Stimulated activated CD8-positive, alpha-beta memory T cell treated with anti-CD3 and anti-CD28 coated beads, Interleukin-12 subunit alpha, Interleukin-12 subunit beta, amount 100 ng/mL, for 4 hours (primary cell): ENCODE results near the gene LUZP1.

Experiments
- DNase-seq: peaks from one replicate; pipeline ENCODE4 v3.0.0-alpha.2; 2020; ENCODE audit warnings: low read depth

Gene LUZP1

DNA sequence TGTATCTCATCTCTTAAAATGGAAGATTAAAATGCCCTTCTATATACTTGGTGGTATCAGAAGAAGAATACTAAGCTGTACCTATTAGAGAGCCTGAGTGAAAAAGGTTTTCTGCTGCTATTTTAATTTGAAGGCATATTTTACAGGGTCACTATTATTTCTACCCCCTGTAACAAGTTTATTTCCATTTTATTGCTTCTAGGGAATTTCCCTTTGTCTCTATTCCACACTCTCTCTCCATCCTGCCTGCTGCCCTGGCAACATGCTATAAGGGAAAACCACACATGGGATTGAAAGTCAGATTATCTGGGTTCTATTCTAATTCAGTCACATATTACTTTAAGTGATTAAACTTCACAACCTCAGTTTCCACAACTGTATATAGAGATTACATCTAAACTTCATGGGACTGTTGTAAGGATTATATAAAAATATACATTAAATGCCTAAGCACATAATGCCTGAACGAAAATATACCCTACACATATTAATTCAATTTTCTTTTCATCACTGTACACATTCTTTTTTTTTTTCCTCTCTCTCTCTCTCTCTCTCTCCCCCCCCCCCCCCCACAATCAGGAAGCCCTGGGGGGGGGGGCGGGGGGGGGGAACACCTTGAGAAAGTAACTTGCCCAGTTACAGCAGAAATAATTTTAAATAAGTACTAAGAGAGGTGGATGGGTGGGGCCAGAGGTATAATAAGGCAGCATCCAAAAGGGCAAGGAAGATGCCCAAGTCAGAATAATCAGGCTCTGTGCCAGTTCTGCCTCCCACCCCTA, 51.5 kb downstream of the LUZP1 start:
- no peak for DNase-seq

DNA sequence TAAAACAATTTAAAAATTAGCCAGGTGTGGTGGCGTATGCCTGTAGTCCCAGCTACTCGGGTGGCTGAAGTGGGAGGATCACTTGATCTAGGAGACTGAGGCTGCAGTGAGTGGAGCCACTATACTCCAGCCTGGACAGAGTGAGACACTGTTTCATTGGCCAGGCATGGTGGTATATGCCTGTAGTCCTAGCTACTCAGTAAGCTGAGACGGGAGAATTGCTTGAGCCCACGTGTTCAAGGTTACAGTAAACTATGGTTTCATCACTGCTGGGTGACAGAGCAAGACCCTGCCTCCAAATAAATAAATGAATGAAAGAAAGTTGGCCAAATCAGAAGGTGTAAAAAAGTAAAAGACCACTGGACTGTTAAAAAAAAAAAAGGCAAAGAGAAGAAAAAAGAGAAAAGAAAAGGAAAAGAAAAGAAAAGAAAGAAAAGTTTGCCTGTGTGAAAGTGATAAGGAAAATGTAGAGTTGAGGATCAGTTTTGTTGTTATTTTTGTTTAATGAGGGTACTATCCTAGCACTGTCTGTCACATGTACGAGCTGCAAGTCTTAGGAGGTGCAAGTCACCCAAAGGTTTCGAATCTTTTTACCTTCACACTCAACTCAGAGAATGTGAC, 52.3 kb downstream of the LUZP1 start:
- DNase-seq = no peak

DNA sequence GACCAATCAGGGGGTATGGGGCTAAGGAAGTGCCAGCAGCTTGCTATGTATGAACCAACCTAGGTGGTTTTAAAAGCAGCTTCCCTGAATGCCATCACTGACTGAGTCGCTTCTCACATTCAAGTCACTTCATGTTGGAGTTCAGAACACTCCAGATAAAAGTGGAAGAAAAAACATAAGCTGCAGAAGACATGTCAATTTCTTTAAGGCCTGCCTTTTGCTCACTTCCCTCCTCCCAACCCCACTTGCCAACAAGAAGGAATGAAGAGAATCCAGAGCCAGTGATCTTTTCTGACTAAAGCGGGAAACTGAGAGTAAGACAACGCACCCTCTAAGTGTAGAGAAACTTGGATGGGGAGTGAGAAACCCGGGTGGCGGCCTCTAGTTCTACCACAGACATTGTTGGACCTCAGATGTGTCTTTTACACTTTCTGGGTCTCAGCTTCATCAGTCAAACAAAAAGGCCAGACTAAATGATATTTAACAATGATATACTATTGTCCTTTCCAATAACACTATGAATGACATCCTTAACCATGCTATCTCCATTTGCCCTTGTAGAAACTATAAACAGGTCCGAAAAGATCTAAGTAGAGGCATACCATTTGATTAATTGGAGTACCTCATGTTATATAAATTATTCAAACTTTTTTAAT, 54.1 kb downstream of the LUZP1 start:
- DNase-seq = no peak

DNA sequence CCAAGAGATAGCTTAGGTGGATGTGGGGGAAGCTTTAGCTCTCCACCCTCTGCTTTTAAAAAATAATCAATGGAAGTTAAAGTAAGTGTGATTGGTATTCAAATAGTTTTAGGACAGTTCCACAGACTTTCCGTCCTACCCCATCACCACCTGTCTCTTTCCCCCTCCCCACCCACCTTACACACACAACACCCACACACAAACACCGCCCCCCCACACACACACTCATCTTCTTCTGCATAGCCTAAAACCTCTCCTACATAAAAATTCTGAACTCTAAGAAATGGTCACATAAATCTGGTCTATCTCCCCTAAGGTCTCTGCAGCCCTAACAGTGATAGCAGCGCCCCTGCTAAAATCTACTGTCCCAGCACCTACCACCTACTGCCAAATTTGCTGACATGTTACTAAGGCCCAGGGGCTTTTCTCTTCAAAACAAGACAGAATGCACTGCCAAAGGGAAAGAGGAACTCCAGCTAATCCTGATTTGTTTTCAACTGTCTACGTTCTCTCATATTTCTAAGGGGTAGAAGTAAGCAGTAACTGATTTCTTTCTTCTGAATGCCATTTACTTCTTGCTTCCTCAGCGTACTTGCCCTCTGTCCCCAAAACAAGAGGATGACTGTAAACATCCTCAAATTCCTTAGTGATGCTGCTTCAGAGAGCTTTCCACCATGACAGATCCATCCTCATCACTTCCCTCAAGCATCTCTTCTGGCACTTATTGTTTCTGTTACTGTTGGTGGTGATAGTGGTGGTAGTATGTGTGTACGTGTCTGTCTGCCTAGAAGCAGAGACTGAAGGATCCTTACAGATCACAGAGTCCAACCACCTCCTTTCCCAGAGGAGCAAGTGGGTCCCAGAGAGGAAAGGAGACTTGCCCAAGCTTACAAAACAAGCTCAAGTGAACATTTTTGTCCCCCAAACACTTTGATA, 56.8 kb downstream of the LUZP1 start:
- DNase-seq = no peak

DNA sequence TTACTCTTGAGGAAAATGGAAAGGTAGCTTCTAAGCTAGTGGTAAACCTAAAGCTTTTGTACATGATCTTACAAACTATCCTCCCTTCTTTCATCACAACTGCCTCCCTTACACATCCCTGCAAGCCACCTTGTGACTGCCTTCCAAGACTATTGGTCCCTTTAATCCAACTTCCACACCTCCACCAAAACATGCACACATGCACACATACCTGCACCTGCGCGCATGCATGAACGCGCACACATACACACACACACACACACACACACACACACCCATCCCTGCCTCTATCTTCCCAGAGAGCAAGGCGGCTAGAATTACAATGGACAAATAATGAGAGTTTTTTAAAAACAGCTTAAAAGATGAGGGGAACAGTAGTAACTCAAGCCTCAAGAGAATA, 58.3 kb downstream of the LUZP1 start:
- no peak for DNase-seq

DNA sequence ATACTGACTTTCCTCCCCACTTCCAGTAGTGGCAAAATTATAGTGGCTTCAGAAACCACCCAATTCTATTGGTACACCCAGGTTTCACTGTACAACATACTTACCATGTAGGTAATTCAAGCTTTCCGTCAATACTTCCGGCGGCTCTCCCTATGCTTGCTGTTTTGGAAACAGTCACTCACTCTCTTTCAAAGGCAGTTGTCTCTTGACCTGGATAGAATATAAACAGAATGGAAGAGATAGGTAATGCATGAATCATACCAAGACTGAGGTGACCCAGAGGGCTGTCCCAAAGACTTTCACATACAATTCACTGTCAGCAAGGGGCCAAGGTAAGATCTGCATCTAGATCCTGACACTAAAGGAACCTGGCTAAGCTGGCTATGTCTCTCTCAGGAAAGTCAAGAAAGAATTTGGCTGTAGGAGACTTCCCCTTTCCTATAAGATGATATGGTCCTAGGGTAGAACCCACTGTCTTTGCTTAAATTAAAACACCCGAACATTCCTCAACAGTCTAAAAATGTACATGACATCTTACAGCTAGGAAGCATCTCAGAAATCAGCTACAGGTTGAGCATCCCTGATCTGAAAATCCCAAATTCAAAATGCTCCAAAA, 59.6 kb downstream of the LUZP1 start:
- no peak for DNase-seq

DNA sequence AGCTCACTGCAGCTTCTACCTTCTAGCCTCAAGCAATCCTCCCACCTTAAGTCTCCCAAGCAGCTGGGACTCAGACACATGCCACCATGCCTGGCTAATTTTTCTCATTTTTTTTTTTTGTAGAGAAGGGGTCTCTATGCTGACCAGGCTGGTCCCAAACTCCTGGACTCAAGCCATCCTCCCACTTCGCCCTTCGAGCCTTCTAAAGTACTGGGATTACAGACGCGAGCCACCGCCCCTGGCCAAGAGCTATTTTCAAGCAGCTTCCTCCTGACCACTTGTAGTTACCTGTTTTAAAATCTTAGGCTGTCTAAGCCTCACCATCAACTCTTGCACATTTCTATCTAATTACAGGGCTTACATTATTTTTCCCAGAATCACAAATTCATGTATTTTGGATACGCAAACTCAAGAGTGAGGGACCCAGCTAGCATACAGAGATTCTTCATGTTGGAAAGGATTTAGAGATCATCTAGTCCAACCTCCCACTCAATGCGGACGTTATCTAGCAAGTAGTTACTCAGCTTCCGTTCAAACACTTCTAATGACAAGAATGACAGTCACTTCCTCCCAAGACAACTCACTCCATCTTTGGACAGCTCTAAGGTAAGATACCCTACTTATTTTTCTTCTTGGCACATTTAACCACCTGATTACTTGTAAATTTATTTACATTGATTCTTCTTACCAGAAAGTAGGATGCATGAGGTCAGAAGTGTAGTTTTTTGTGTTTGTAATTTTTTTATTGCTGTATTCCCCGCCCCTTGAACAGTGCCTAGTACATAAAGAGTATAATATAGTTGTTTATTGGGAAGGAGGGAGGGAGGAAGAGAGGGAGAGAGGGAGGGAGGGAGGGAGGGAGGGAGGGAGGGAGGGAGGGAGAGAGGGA, 65.4 kb downstream of the LUZP1 start:
- DNase-seq = no peak

DNA sequence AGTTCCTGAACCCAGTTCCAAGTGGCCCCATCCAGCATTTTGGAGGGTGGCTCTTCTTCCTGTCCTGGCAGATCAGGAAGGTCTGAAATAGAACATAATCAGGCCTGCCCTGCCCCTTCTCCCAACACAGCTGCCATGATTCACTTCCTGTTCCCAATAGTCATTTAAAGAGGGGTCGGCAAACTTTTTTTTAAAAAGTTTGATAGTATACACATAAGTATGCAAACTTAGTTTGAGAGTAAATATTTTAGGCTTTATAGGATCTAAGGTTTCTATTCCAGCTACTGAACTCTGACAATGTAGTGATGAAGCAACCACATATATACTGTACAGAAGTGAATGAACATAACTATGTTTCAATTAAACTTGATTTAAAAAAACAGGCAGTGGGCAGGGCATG, 66.4 kb downstream of the LUZP1 start:
- no peak for DNase-seq

DNA sequence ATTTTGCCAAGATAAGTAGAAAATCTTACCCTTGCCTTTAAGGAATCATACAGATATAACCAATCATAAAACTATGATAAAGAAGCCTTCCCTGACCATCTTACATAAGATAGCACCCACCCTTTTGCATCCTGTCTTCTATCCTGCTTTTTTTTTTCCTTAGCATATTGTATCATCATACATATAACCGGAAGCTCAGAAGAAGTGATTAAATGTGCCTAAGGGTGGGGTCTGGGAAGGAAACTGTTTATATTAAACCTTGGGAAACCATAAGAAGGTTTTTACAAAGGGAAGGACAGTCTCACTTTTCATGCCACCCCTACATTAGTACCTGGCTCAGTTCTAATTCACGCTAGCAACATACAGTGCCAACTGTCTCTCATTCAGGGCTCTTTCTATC, 66.8 kb downstream of the LUZP1 start:
- no peak for DNase-seq

DNA sequence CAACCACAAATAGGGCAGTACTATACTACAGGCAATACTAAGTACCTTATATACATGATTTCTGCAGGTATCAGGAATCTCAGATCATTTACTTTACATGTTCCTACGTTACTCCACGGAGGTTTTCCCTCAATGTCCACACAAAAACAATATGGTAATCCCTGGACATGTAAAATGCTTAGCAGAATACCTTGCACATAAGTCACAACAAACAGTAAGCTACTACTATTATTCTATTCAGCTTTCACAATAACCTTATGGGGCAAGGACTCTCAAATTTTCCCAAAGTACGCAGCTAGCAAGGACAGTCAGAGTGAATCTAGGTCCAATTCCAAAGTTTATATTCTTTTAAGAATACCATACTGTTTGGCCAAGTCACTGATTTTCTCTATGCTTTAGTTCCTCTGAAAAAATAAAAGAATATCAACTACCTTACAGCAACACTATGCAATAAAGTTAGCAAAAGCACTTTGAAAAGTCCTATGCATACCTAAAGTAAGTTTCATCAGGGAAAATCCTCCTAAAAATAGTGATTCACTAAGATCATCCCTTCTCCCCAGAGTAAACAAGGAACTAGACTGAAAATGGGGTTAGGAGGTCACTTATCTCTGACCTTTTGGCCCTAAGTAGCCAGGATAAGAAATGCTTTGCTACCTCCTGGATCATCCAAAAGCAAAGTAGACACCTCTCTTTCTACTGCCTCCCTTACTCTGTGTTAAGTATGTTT, 67.4 kb downstream of the LUZP1 start:
- DNase-seq = no peak

DNA sequence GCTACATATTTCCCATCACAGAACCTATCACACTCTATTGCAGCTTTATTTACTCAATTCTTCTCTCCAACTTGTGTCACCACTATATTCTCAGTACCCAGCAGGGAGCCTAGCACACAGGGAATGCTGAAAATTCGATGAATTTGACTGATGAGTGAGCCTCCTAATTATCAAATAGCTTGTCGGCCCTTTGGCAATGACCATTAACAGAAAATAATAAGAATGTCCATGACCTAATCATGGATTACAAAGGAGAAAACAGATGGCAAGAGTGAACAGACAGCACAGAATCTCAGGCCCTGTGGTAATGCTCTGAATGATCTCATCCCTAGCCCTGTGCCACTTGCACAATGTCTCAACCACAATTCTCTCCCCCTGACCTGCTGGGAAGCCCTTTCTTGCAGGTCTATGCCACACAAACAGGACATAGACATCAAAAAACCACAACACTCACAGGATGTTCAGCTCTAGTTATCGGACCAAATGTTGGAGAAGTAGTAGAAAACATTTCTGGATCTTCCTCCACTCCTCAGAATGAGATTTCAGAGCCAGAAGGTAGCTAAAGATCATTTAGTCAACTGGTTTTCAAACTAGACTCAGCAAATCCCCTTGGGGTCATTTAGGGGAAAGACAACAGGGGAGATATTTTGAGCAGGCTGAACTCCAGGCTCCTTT, 68.4 kb downstream of the LUZP1 start:
- no peak for DNase-seq

DNA sequence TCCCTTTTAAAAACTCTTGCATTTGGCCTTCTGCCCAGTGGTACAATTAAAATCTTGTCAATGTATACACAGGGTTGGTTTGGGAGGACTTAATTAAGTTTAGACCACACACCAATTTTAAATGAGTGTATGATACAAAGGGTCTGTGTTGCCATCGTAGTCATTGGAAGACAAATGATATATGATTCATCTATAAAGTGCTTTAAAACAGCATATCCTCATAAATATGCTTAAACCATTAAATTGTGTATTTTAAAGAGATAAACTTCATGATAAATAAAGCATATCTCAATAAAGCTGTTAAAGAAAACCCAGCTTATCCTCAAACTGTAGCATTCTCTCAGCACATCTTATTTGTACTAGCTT, 69.5 kb downstream of the LUZP1 start:
- no peak for DNase-seq

DNA sequence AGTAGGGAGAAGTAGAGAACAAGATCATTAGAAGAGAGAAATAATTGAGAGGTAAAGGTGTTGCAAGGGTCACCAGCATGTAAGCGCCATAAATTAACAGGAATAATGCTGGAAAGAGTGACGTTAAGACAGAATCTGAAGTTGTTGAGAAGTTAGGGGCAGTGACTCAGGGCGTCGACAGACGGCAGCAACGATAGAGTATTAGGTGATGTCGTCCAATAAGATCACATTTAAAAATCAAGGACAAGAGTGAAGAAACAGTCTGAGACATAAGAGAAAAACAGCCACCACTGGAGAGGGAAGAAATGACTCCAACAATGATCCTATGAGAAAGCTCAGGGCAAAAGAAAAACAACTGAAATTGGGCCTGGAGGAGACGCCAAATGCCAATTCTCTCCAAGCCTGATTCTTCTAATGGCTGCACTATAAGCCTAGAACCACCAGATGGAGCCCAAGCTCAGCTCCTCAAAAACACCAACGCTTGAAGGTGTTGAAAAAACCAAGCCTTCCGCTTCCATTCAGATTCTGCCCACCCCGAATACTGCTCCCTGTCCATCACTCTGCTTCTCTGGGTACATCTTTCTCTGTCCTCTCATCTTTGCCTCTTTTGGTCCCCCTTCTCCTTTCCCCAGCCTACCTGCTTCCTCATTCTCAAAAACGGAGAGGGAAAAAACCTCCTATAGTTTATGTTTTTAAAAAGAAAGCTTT, 70.0 kb downstream of the LUZP1 start:
- no peak for DNase-seq

DNA sequence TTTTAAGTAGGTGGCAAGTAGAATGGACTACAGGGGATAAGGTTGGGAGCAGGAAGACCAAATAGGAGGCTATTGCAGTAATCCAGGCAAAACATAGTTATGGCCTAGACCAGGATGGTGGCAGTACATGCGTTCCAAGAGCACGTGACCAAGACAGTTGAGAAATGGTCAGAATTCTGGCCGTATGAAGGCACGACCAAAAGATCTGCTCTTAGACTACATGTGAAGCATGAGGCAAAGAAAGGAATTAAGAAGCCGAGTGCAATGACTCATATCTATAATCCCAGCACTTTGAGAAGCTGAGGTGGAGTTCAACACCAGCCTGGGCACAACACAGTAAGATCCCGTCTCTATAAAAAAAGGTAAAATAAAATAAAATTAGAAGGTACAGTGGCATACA, 71.3 kb downstream of the LUZP1 start:
- no peak for DNase-seq

DNA sequence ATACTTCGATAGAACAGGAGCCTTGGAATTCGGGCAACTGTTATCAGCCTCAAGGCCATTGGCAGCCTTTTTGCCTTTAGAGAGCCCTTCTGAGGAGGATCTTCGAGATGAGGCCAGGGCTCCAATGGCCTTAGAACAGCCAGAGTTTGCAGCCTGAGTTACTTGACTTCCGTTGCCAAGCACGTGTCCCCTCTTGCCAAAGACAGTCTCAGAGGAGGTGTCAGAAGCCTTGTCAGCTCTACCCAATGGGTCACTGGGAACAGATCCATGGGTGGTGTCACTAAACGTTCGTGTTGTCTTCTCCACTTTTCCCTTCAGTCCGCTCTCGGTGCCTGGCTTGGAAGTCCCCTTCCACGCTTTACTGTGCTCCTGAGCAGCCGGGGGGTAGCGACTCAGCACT, 76.2 kb downstream of the LUZP1 start:
- DNase-seq = no peak

DNA sequence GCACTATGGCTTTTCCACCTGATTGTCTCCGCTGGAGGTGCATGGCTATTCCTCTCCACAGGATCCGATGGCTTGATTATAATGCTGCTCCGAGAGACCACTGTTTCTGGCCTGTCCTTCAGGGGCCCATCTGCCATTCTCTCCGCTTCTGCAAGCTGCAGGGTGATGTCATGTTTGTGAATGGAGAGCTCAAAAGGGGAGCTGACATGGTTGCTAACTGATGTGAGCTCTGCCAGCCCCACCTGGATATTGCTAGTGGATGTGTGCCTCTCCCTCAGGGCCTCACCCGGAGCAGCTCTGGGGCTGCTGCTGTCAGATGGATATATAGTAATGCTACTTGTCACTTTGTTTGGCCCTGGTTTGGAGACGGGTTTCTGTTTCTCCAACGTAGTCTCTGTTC, 77.1 kb downstream of the LUZP1 start:
- DNase-seq = no peak

DNA sequence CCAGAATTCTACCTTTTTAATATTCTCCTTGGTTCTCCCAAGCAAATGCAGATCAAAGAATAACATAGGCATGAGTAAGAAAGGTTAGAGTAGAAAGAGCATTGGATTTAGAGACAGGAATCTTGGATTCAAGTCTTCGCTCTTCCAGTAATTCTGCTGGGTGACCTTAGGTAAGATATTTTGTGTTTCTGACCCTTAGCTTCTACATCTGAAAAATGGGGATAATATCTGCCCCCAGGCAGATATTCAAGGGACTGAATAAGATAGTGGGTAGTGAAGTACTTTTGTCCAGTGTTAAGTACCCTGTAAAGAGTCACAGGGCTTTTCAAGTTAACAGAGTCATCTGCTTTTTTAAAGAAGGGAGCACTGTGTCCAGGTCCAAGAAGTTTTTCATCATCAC, 78.6 kb downstream of the LUZP1 start:
- no peak for DNase-seq

DNA sequence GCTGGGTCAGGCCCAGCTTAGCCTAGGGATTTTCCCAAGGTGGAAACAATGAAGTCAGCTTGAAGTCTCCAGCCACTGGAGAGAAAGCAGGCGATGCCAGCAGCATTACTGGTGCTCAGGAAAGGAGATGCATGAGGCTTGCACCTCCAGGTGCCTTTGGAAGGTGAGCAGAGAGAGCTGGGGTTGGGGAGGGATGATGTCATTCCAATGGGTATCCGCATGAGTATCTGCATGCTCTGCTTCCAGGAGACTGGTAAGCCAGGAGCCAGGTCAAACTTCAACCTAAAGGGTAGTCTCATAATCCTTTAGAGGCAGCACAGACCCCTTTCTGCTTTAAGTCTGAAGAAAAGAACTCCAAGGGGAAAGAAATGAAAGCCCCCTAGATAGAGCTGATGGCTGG, 80.6 kb downstream of the LUZP1 start:
- DNase-seq = no peak

DNA sequence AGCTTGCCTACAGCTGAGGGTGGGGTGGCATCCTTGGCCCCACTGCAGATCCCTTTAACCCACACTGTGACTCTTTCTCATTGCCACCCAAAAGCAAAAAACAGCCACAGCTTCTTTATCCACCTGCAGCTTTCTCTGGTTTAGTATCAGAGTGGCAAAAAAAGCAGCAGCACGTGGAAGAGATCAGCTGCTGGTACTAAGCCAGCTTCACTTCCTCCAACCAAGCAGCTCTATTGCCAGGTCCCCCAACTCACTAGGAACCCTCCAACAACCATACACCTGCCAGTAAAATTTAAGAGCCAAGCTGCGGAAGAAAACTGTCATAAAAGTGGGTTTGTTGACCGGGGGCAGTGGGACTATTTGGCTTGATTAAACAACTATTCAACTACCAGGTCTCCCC, 83.0 kb downstream of the LUZP1 start:
- no peak for DNase-seq
